Measurements from ENCODE around the gene TCFL5.

TCFL5 gene

DNA sequence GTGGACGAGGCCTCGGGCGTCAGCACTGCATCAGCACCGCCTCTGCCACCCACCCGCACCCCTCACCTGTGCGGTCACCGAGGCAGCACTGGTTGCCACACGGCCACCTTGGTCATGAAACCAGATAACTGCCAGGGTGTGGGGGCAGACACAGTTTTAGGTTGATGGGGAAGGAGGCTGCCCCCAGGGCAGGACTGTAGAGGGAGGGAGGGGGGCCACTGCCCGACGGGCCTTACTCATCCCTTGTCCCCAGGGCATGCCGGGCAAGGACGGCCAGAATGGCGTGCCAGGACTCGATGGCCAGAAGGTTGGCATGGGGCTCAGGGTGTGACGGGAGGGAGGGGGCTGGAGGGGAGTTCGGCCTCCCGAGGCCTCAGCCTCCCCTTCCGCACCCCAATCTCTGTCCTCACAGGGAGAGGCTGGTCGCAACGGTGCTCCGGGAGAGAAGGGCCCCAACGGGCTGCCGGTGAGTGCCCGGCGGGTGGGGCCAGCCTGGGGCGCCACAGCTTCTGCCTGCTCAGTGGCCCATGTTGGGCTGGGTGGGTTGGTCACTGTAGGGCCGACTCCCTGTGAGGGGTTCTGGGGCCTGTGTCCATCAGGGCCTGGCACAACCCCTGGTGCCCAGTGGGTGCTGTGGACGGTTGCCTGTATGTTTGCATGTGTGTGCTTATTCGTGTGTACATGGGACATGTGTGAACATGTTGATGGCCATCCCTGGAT lies 33.0 kb downstream of the TCFL5 start:
- Histone ChIP-seq H2AFZ (ENCODE audit: low read depth, low read length) (no peak overlapping the region), H3K36me3 (ENCODE audit: insufficient read depth, low read length) (no peaks in the 10 kb centered on the region), H3K4me1 (ENCODE audit: insufficient read depth, low read length) (peaks cover 22% of the 10 kb centered on the region), H3K27me3 (ENCODE audit: insufficient read depth, low read length) (no peaks in the 10 kb centered on the region), H3K4me3 (ENCODE audit: low read length) (no peak overlapping the region), H3K9me3 (ENCODE audit: low read length) (no peaks in the 10 kb centered on the region)

DNA sequence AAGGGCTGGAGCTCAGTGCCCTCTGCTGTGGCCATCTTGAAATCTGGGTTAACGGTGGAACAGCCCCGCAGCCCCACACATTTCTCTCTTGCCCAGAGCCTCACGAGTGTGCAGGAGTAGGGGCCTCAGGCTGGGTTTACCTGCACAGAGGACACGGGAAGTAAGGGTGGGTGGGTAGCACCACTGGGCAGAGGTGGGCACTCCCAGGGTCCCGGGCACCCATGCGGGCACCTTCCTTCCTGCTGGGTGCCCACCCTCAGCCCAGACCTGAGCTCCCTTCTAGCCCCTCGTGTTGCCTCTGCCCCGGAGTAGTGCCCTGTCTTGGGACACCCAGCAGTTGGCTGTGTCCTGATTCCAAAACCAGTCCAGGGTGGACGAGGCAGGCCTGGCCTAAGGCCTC lies 33.6 kb downstream of the TCFL5 start:
- Histone ChIP-seq H3K27me3 (ENCODE audit: insufficient read depth, low read length) (no peaks in the 10 kb centered on the region), H3K36me3 (ENCODE audit: insufficient read depth, low read length) (no peaks in the 10 kb centered on the region), H3K9me3 (ENCODE audit: low read length) (no peaks in the 10 kb centered on the region), H3K4me1 (ENCODE audit: insufficient read depth, low read length) (peaks cover 28% of the 10 kb centered on the region), H3K4me3 (ENCODE audit: low read length) (no peak overlapping the region), H2AFZ (ENCODE audit: low read depth, low read length) (no peak overlapping the region)

GRCh38 chr20:62827311-62828038 lies 34.1 kb downstream of the TCFL5 start:
- no peak overlapping the region for H3K4me3 ChIP-seq (ENCODE audit: low read length)
- H3K9me3 ChIP-seq (ENCODE audit: low read length), result no peaks in the 10 kb centered on the region
- no peak overlapping the region for H2AFZ ChIP-seq (ENCODE audit: low read depth, low read length)
- peaks cover 28% of the 10 kb centered on the region for H3K4me1 ChIP-seq (ENCODE audit: insufficient read depth, low read length)
- no peaks in the 10 kb centered on the region for H3K36me3 ChIP-seq (ENCODE audit: insufficient read depth, low read length)
- H3K27me3 ChIP-seq (ENCODE audit: insufficient read depth, low read length), result no peaks in the 10 kb centered on the region

- no peaks in the 10 kb centered on the region for H3K9me3 ChIP-seq (ENCODE audit: low read length)
- no peaks in the 10 kb centered on the region for H3K27me3 ChIP-seq (ENCODE audit: insufficient read depth, low read length)
- H2AFZ ChIP-seq (ENCODE audit: low read depth, low read length), result no peak overlapping the region
- H3K4me1 ChIP-seq (ENCODE audit: insufficient read depth, low read length), result peaks cover 24% of the 10 kb centered on the region
- no peaks in the 10 kb centered on the region for H3K36me3 ChIP-seq (ENCODE audit: insufficient read depth, low read length)
- no peak overlapping the region for H3K4me3 ChIP-seq (ENCODE audit: low read length)
Observed at GRCh38 chr20:62826646-62827310, 34.8 kb downstream of the TCFL5 start.

GRCh38 chr20:62825986-62826645 lies 35.5 kb downstream of the TCFL5 start:
- H3K27me3 ChIP-seq (ENCODE audit: insufficient read depth, low read length), result no peaks in the 10 kb centered on the region

GRCh38 chr20:62825333-62825985 lies 36.2 kb downstream of the TCFL5 start:
- no peak overlapping the region for H3K4me3 ChIP-seq (ENCODE audit: low read length)
- H3K36me3 ChIP-seq (ENCODE audit: insufficient read depth, low read length), result no peaks in the 10 kb centered on the region
- H3K27me3 ChIP-seq (ENCODE audit: insufficient read depth, low read length), result peaks cover 2% of the 10 kb centered on the region
- H3K4me1 ChIP-seq (ENCODE audit: insufficient read depth, low read length), result peaks cover 18% of the 10 kb centered on the region
- no peaks in the 10 kb centered on the region for H3K9me3 ChIP-seq (ENCODE audit: low read length)
- no peak overlapping the region for H2AFZ ChIP-seq (ENCODE audit: low read depth, low read length)

More at GRCh38 chr20:62825986-62826645, 35.5 kb downstream of the TCFL5 start:
- no peak overlapping the region for H3K4me3 ChIP-seq (ENCODE audit: low read length)
- peaks cover 18% of the 10 kb centered on the region for H3K4me1 ChIP-seq (ENCODE audit: insufficient read depth, low read length)
- no peaks in the 10 kb centered on the region for H3K9me3 ChIP-seq (ENCODE audit: low read length)
- no peak overlapping the region for H2AFZ ChIP-seq (ENCODE audit: low read depth, low read length)
- H3K36me3 ChIP-seq (ENCODE audit: insufficient read depth, low read length), result no peaks in the 10 kb centered on the region

GRCh38 chr20:62824476-62825332 lies 36.9 kb downstream of the TCFL5 start:
- no peak overlapping the region for H3K4me3 ChIP-seq (ENCODE audit: low read length)
- H3K9me3 ChIP-seq (ENCODE audit: low read length), result no peaks in the 10 kb centered on the region
- H3K4me1 ChIP-seq (ENCODE audit: insufficient read depth, low read length), result peaks cover 18% of the 10 kb centered on the region
- H3K36me3 ChIP-seq (ENCODE audit: insufficient read depth, low read length), result no peaks in the 10 kb centered on the region
- no peak overlapping the region for H2AFZ ChIP-seq (ENCODE audit: low read depth, low read length)
- H3K27me3 ChIP-seq (ENCODE audit: insufficient read depth, low read length), result peaks cover 6% of the 10 kb centered on the region

- Histone ChIP-seq H3K36me3 (ENCODE audit: insufficient read depth, low read length) (no peaks in the 10 kb centered on the region), H3K9me3 (ENCODE audit: low read length) (no peaks in the 10 kb centered on the region), H2AFZ (ENCODE audit: low read depth, low read length) (no peak overlapping the region), H3K4me1 (ENCODE audit: insufficient read depth, low read length) (peaks cover 18% of the 10 kb centered on the region), H3K4me3 (ENCODE audit: low read length) (no peak overlapping the region), H3K27me3 (ENCODE audit: insufficient read depth, low read length) (peaks cover 14% of the 10 kb centered on the region)
Observed at GRCh38 chr20:62823688-62824475, 37.7 kb downstream of the TCFL5 start.

DNA sequence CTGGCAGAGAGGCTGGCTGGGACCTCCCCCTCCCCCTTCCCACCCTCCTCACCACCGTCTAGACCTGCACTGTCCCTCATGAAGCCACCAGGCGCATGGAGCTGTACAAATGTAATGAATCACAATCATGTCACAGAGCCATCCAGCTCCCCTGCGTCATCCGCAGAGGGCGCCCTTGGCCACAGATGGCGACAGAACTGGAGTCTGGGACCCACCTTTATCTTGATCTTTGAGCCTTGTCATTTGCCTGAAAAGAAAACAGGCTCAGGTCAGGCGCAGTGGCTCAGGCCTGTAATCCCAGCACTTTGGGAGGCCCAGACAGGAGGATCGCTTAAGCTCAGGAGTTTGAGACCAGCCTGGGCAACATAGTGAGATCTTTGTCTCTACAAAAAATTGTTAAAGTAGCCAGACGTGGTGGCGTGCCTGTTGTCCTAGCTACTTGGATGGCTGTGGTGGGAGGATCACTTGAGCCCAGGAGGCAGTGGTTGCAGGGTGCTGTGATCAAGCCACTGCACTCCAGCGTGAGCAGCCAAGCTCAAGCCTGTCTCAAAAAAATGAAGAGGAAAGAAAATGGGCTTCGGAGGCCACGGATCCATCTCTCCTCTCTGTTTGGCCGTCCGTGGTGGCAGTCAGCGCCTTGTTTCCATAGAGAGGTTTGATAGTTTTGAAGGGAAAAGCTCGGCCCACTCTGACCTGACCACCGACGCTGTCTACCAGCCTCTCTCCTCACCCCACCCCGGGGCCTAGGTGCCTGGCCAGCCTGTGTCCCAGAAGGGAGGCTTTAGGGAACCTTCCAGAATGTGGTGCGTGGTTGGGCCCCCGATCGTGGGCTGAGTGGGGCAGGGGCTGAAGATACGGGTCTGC lies 38.6 kb downstream of the TCFL5 start:
- Histone ChIP-seq H2AFZ (ENCODE audit: low read depth, low read length) (no peak overlapping the region), H3K9me3 (ENCODE audit: low read length) (no peaks in the 10 kb centered on the region), H3K4me1 (ENCODE audit: insufficient read depth, low read length) (peaks cover 18% of the 10 kb centered on the region), H3K4me3 (ENCODE audit: low read length) (no peak overlapping the region), H3K36me3 (ENCODE audit: insufficient read depth, low read length) (no peaks in the 10 kb centered on the region), H3K27me3 (ENCODE audit: insufficient read depth, low read length) (peaks cover 23% of the 10 kb centered on the region)

- H3K4me3 ChIP-seq (ENCODE audit: low read length), result no peak overlapping the region
- H3K27me3 ChIP-seq (ENCODE audit: insufficient read depth, low read length), result peaks cover 30% of the 10 kb centered on the region
- H3K9me3 ChIP-seq (ENCODE audit: low read length), result no peaks in the 10 kb centered on the region
- no peaks in the 10 kb centered on the region for H3K36me3 ChIP-seq (ENCODE audit: insufficient read depth, low read length)
- peaks cover 18% of the 10 kb centered on the region for H3K4me1 ChIP-seq (ENCODE audit: insufficient read depth, low read length)
- H2AFZ ChIP-seq (ENCODE audit: low read depth, low read length), result no peak overlapping the region
Observed at GRCh38 chr20:62822239-62822787, 39.3 kb downstream of the TCFL5 start.

All from neuron (in vitro differentiated cells).